K562 (cell line): ENCODE results near the gene TMEM45B. TPM values are rescaled to one million over a fixed set of nuclear protein-coding genes. Genes with fewer than 3 reads are reported as not detected.
A peak's percentile ranks its signal among the peaks of the same experiment; 100 is the strongest.
"Not testable (repeated sequence)": the region's sequence is repeated elsewhere in the genome, so short reads cannot be mapped to it uniquely, and the experiment has no call there.

ENCODE experiments used
- ATAC-seq: fragments of 200-7000 bp; cut with Tn5 transposase; 3 replicates; pipeline ENCODE4 v1.9.1; 2020; ENCODE audit warnings: moderate library complexity
- BruUV-seq: library from RNA; stranded (reverse); fragments of 400-500 nt; replicated peaks from 2 replicates; lab custom pipeline; 2021; lab: Mats Ljungman, UMichigan
- CTCF ChIA-PET: fragments of 300-600 bp; formaldehyde crosslinking; extraction: SDS; loops from one replicate; lab custom pipeline; 2021; ENCODE audit warnings: low intra/inter-chr PET ratio; lab: Yijun Ruan, JAX
- POLR2A ChIA-PET: fragments of 300-600, 350-650 bp; sonication (Branson Sonifier 250); formaldehyde crosslinking; extraction: SDS; loops from one replicate; lab custom pipeline; 2021; ENCODE audit warnings: antibody characterized with exemption, inconsistent platforms; lab: Yijun Ruan, JAX
- DNase-seq, 4 experiments: peaks; one replicate each; pipeline versions ENCODE4 v3.0.0 to v3.0.0-alpha.2; 2011 to 2018; ENCODE audit warnings: low spot score in 3 of 4, mixed read lengths in 3 of 4; ENCODE audit errors: extremely low read depth in 1 of 4
- FAIRE-seq: peaks from 2 replicates; lab custom pipeline; 2011; peaks lifted over from hg19 to GRCh38; lab: Jason Lieb, UNC
- H2AFZ ChIP-seq: 2 replicates; pipeline ENCODE4 v1.6.0; 2011; ENCODE audit warnings: low read depth, low read length, control low read depth, inconsistent platforms
- H3K27ac ChIP-seq: fragments of 200-600 bp; 3 replicates; pipeline ENCODE4 v1.8.0; 2011; ENCODE audit warnings: low read depth, mild to moderate bottlenecking, control low read depth, inconsistent platforms, low read length, moderate library complexity, mixed read lengths; ENCODE audit errors: extremely low read depth
- H3K27me3 ChIP-seq, 2 experiments: fragments of 300-600 bp in 1 of 2; 2 replicates in 1 of 2; 3 replicates in 1 of 2; pipeline versions ENCODE4 v1.6.0 to v1.8.0; 2011; ENCODE audit warnings: inconsistent platforms in 2 of 2, low read length in 2 of 2, mild to moderate bottlenecking in 1 of 2, mixed read lengths in 1 of 2, moderate library complexity in 1 of 2; ENCODE audit not compliant: control insufficient read depth in 2 of 2, insufficient read depth in 2 of 2
- H3K36me3 ChIP-seq: fragments of 300-600 bp; 3 replicates; pipeline ENCODE4 v1.8.0; 2011; ENCODE audit warnings: mild to moderate bottlenecking, low read length, inconsistent platforms; ENCODE audit not compliant: control insufficient read depth, insufficient read depth
- H3K4me1 ChIP-seq, 2 experiments: fragments of 200-600 bp in 1 of 2; replicated peaks in 1 of 2; 2 replicates in 1 of 2; 3 replicates in 1 of 2; pipeline versions ENCODE4 v1.5.1 to v1.8.0; 2011; ENCODE audit warnings: inconsistent platforms in 2 of 2, low read length in 2 of 2, mild to moderate bottlenecking in 1 of 2, mixed read lengths in 1 of 2, moderate library complexity in 1 of 2; ENCODE audit not compliant: control insufficient read depth in 2 of 2, insufficient read depth in 2 of 2
- H3K4me2 ChIP-seq: 2 replicates; pipeline ENCODE4 v1.6.1; 2011; ENCODE audit warnings: low read length, control low read depth, inconsistent platforms, mixed read lengths; ENCODE audit not compliant: insufficient read depth
- H3K4me3 ChIP-seq: fragments of 200-600 bp; sonication (generic), shearing (Covaris generic); 2 replicates; pipeline ENCODE4 v1.5.1; 2016; ENCODE audit warnings: control low read depth, inconsistent platforms
- H3K79me2 ChIP-seq: fragments of 200-600 bp; 3 replicates; pipeline ENCODE4 v1.8.0; 2011; ENCODE audit warnings: low read length, inconsistent platforms; ENCODE audit not compliant: control insufficient read depth, insufficient read depth
- H3K9ac ChIP-seq, 2 experiments: 2 replicates each; pipeline versions ENCODE4 v1.6.0 to v1.6.1; 2011; ENCODE audit warnings: low read depth in 2 of 2, low read length in 2 of 2, control low read depth in 1 of 2, inconsistent platforms in 1 of 2, mild to moderate bottlenecking in 1 of 2, mixed read lengths in 1 of 2; ENCODE audit not compliant: insufficient read depth in 1 of 2
- H3K9me1 ChIP-seq: one replicate; pipeline ENCODE4 v1.6.0; 2011; ENCODE audit warnings: inconsistent platforms, mild to moderate bottlenecking, low read length, moderate library complexity; ENCODE audit not compliant: control insufficient read depth, insufficient read depth
- H3K9me3 ChIP-seq: replicated peaks from 2 replicates; pipeline ENCODE4 v1.5.1; 2011; ENCODE audit warnings: low read depth, low read length, inconsistent platforms; ENCODE audit not compliant: control insufficient read depth, insufficient read depth
- H4K20me1 ChIP-seq: replicated peaks from 2 replicates; pipeline ENCODE4 v1.6.1; 2011; ENCODE audit warnings: low read length, inconsistent platforms, mixed read lengths; ENCODE audit not compliant: control insufficient read depth, insufficient read depth
- ARID4B ChIP-seq: sonication (generic); formaldehyde crosslinking; IDR thresholded peaks from 2 replicates; pipeline ENCODE4 v1.8.0; 2022; ENCODE audit warnings: mild to moderate bottlenecking, missing genetic modification reagents
- C11orf30 ChIP-seq: fragments of 450-650 bp; IDR thresholded peaks from 2 replicates; pipeline ENCODE4 v1.6.1; 2016; ENCODE audit warnings: low read depth, mild to moderate bottlenecking
- MAFF ChIP-seq: IDR thresholded peaks from 2 replicates; pipeline ENCODE4 v1.6.1; 2012; ENCODE audit warnings: low read length, improper control_type of control experiment
- MAFG ChIP-seq: fragments of 450-650 bp; conservative IDR thresholded peaks from 2 replicates; pipeline ENCODE4 v1.6.1; 2016; ENCODE audit warnings: missing genetic modification characterization, missing compliant biosample characterization
- MAFK ChIP-seq: IDR thresholded peaks from 2 replicates; pipeline ENCODE4 v1.6.1; 2011; ENCODE audit warnings: low read length, improper control_type of control experiment
- NFE2 ChIP-seq: IDR thresholded peaks from 2 replicates; pipeline ENCODE4 v1.6.1; 2014; ENCODE audit warnings: antibody characterized with exemption, low read depth
- NFIC ChIP-seq: fragments of 450-650 bp; IDR thresholded peaks from 2 replicates; pipeline ENCODE4 v1.6.1; 2017; ENCODE audit warnings: mild to moderate bottlenecking, inconsistent platforms
- ZBTB43 ChIP-seq: sonication (generic); formaldehyde crosslinking; IDR thresholded peaks from 2 replicates; pipeline ENCODE4 v1.8.0; 2023; ENCODE audit warnings: mild to moderate bottlenecking, missing genetic modification reagents
- ZNF316 ChIP-seq: fragments of 450-650 bp; IDR thresholded peaks from 2 replicates; pipeline ENCODE4 v1.6.1; 2016
- ZNF77 ChIP-seq: fragments of 250-450 bp; sonication (Bioruptor Pico); IDR thresholded peaks from 2 replicates; pipeline ENCODE4 v1.5.0; 2020
- WGBS: fragments of 100-300 bp; shearing (Covaris generic); methylation state at CpG from one replicate; pipeline ENCODE4 v1.1.6; 2016; ENCODE audit warnings: low coverage, mixed read lengths; ENCODE audit not compliant: insufficient coverage; ENCODE audit errors: missing lambda C conversion rate; 5-methylcytosine and 5-hydroxymethylcytosine counted together
- in situ Hi-C: fragments of 300-500 bp; cut with MboI; formaldehyde crosslinking; loops from 4 replicates; pipeline ENCODE4 v1.15.0; 2018; ENCODE audit warnings: inconsistent platforms, mixed read lengths
- intact Hi-C: fragments of 100-400 bp; cut with micrococcal nuclease; formaldehyde crosslinking; loops from 2 replicates; pipeline ENCODE4 v1.14.2; 2022
- polyA plus RNA-seq, 8 experiments: library from polyadenylated mRNA; depleted of rRNA in 4 of 8; stranded (reverse) in 5 of 8; unstranded in 3 of 8; fragments of >200 nt; fragmentation: Nextera tagmentation in 2 of 8; fragmentation: Illumina TruSeq in 1 of 8; extraction: Ambion mirVana in 2 of 8; extraction: Trizol in 1 of 8; gene quantifications; 2 replicates each; pipeline versions ENCODE4 v1.2.1 to v1.2.3, GENCODE V29; 2011 to 2014; ENCODE audit warnings: inconsistent platforms in 1 of 8, missing spikeins in 1 of 8
- total RNA-seq, 7 experiments: library from RNA; depleted of rRNA in 6 of 7; stranded (reverse); fragments of >200 nt in 6 of 7; fragmentation: Illumina TruSeq in 2 of 7; extraction: Trizol in 2 of 7; gene quantifications; 2 replicates each; pipeline versions ENCODE4 v1.2.1 to v1.2.3, GENCODE V29; 2011 to 2021; ENCODE audit warnings: low replicate concordance in 1 of 7

TMEM45B gene
- total and polyA plus RNA-seq, 9 of the 15 experiments (the other 6 are each of a cell fraction or from before 2014, with no cell fraction given) = 0.07 TPM; not detected in 8

GRCh38 chr11:129828301-129828836, 12.7 kb downstream of the TMEM45B start:
- CTCF ChIA-PET = no interaction called here
- DNase-seq (peak in 1 of 4 experiments; percentile 34), ATAC-seq (peak; percentile 68), FAIRE-seq (no peak)
- POLR2A ChIA-PET = no interaction called here
- in situ Hi-C loops = no loop called here
- no peak overlapping the region; a peak in 1 of 4 replicates for H3K9ac ChIP-seq
- H3K4me1 ChIP-seq = no peaks in the 10 kb centered on the region; a peak in 2 of 5 replicates
- H4K20me1 ChIP-seq = no peaks in the 10 kb centered on the region
- WGBS = 5% methylated on average over 9 of the region's 9 CpGs
- peak overlapping the region; percentile 22; the same call in 1 of the 2 replicates for H2AFZ ChIP-seq
- H3K79me2 ChIP-seq = no peaks in the 10 kb centered on the region
- H3K36me3 ChIP-seq = no peaks in the 10 kb centered on the region
- no peaks in the 10 kb centered on the region for H3K9me1 ChIP-seq
- H3K27me3 ChIP-seq = peaks cover 2 to 8% of the 10 kb centered on the region in 2 experiments; a peak in 2 of 5 replicates
- H3K4me3 ChIP-seq = no peak overlapping the region
- no peaks in the 10 kb centered on the region for H3K9me3 ChIP-seq
- TF ChIP-seq ZNF316 (peak; percentile 92), MAFG (tag) (peak; percentile 62; the same call in 1 of the 2 replicates), MAFK (peak; percentile 39; the same call in 1 of the 2 replicates), ARID4B (CRISPR knock-in tag) (no peak), NFIC (peak; percentile 64), ZNF77 (no peak), C11orf30 (peak; percentile 84), ZBTB43 (CRISPR knock-in tag) (no peak), MAFF (peak; percentile 45), NFE2 (peak; percentile 74)
- intact Hi-C loops = no loop called here
- BruUV-seq = no TSS peak
- no peak overlapping the region for H3K27ac ChIP-seq
- peak overlapping the region; percentile 3; the same call in 1 of the 2 replicates for H3K4me2 ChIP-seq

- H3K4me3 ChIP-seq, H3K9me1 ChIP-seq, H3K27ac ChIP-seq, FAIRE-seq, H3K9me3 ChIP-seq, CTCF ChIA-PET, H3K79me2 ChIP-seq, H3K4me1 ChIP-seq, H3K9ac ChIP-seq, H3K27me3 ChIP-seq, H4K20me1 ChIP-seq, BruUV-seq, H2AFZ ChIP-seq, H3K4me2 ChIP-seq, H3K36me3 ChIP-seq, in situ Hi-C loops, intact Hi-C loops, ATAC-seq, POLR2A ChIA-PET, DNase-seq: not testable (repeated sequence)
Measured at GRCh38 chr11:129829497-129829896, 13.8 kb downstream of the TMEM45B start.
